Stimulated activated CD4-positive, alpha-beta T cell treated with anti-CD3 and anti-CD28 coated beads, Interleukin-4, amount 100 ng/mL, for 24 hours (primary cell): ENCODE data around the gene RFT1.

Experiments used
- DNase-seq: peaks from one replicate; pipeline ENCODE4 v3.0.0-alpha.2; 2020

RFT1 gene

DNA sequence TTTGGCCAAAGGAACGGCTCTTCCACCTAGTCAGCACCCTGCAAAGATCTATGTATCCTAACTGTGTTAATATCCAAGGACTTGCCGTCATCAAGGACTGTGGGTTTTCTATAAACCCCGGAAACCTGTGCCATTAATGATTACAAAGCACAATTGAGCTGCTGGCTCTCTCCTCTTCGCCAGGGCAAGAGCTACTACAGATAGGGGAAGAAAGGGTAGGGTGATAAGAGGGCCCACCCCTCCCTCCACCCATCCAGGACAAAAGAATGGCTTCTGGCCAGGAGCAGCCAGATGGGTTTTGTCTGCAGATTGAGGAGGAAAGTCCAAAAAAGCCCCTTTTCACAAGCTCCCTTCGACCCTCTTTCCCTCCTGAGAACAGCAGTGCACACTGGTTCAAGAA is 9.9 kb downstream of the RFT1 start:
- DNase-seq, result no peak

DNA sequence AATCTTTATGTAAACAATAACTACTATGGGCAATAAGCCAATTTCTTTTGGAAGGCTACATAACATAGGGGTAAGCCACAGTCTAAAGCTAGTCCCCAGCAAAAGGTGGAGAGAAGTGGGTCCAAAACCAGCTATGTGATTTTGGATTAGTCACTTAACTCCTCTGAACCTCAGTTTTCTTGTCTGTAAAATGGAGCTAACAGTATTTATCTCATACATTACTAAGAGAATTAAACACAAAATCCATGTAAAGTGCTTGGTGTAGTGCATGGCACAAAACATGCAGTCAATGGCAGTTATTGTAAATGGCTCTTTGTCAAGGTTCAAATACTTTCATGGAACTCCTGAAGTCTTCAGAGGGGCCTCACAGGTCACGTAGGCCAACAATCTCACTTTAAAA is 13.3 kb downstream of the RFT1 start:
- no peak for DNase-seq

DNA sequence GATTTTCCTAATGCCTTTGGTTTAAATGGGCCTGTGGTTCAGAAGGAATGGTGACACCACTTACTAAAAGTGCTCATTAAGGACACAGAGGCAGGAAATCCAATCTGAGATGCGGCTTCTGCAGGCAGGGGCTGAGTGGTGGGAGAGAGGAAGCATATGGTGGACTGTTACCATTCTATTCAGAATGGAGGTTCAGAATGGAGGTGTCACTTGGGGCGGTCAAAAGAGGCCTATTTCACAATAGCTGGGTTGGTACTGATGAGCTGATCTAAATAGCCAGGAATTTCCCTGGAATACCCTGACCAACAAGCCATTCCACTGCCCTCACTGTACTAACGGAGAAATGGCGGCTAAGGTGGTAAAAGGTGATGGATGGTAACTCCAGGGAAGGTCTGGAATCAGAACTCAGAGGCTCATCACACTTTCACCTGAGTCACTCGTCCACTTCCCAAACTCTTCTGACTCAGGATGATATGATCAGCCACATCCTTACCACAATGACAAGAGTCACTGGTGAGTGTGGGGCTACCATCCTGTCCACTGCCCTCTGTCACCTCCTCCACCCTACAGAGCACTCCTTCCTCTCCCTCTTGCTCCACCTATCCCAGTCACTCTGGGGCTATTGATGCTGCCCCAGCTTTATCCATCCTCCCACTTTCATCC is 15.7 kb downstream of the RFT1 start:
- peak; percentile 9 for DNase-seq

DNA sequence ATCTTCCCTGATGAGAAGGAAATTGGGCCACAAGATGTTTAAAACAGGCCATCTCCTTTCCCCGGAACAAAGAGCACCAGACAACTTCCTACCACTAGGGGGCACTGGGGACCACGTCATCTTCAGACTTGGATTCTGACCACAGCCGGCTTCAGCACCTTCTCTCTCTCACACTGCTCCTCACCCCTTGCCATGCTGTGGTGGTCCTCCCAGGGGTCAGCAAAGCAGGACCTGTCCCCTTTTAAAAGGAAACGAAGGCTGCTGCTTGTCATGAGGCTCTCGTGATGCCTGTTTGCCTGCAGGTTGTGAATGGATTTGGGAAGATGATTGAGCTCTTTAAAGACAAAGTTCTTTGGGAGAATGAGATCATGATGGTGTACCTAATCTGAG is 16.2 kb downstream of the RFT1 start:
- DNase-seq, result peak; percentile 86

DNA sequence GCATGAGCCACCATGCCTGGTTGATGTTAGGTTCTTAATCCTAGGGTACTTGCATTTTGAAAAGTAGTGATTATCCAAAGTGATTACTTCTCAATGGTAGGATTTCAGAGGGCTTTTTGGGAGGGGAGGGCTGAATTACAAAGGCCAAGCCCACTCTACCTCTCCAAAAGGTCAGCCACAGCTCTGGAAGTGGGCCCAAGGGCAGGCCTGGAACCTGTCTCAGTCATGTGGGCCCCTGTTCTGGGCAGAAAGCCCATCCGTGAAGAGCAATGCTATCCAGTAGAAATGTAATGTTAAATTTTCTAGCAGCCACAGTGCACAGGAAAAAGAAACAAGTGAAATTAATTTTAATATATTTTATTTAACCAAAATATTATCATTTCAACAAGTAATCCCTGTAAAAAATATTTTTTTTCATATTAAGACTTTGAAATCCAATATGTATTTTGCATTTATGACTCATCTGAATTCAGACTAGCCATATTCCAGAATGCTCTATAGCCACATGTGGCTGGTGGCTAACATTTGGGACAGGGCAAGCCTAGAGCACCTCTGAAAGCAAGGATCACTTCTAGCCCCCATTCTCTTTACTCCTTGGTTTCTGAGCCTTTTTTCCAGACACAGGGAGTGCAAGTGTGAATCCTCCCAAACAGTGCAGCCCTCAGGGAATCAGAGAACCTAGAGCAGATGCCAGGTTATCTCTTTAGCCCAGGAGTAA is 16.8 kb downstream of the RFT1 start:
- DNase-seq, result no peak

DNA sequence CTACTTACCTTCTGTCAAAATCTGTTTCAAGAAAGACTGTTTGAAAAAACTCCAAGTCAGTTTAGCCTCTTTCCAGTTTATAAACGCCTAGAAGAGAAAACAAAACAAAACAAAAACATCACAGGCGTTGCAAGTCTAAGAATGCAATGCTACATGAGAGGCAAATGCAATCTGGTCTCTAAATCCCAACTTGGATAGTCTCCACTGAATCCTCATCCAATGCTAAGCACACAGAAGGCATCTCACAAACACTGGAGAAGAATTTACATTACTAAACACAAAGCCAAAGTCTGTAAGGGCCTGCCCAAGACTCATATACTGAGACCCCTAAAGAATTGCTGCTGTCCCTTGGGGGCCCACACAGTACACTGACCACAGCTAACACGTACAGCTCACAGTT is 18.4 kb downstream of the RFT1 start:
- DNase-seq, result no peak

DNA sequence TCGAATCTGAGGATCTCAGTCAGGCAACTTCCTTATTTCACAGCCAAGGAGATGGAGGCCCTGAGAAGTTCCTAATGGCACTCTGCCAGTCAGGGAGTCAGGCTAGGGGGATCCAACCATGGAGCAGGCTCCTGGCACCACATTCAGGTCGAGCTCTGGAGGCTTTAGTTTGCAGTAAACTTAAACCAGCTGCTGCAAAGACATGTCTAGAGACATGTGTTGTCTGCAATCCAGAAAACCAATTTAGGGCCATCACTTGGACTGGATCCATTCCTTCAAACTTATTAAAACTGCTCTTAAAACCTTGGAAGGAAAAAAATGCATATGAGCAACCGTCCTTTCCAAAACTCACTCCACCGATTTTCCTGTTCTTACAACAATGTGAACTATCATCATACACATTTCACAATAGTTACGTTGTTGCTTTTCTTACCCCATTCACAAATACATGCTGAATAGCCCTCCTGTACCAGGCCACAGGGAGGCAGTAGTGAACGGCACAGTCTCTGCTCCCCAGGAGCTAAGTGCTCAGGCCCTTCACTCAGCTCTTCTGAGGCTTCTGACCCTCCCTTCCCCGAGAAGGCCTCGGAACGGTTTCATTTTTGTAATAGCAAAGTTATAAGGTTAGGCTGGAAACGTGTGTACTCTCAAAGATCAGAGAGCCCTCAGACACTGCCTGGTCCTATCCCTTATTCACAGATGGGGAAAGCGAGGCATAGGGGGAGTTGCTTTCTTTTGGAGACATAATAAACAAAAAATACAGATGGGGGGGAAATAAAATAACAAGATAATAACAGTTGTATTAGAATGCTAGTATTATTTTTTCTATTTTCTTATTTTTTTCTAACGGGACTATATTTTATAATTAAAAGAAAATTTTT is 20.1 kb downstream of the RFT1 start:
- DNase-seq, result peak; percentile 41

DNA sequence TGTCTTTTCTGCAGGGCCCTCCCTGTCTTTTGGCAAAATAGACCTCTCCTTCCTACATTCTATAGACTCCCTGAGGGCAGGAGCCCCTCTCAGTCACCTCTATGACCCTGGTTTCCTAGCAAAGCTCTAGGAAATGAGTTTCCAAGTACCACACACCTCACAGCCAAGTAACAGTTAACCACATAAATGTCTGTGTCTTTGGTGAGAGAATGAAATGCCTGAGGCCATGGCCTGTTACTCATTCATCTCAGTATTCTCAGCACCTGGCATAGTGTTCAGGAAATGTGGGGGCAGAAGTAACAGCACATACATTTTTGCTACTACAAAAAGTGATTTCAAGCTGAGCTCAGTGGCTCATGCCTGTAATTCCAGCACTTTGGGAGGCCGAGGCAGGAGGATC is 21.0 kb downstream of the RFT1 start:
- DNase-seq, result peak; percentile 17

DNA sequence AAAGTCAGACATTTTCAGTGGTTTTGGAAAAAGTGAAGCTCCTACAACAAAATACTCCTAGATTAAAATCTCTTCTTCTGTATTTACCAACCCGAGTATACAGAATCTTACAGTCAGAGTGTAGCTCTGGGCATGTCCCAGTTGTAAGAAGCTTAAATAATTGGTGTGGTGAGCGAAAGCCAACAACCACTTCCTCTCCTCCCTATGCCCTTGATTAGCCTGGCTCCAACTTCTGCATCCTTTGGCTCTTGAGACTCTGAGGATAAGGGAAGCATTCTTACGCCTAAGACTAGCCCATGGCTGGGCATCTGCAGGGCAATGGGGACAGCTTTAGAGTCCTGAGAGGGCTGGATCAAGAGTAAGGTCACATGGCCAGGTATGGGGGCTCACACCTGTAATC is 25.5 kb downstream of the RFT1 start:
- no peak for DNase-seq

DNA sequence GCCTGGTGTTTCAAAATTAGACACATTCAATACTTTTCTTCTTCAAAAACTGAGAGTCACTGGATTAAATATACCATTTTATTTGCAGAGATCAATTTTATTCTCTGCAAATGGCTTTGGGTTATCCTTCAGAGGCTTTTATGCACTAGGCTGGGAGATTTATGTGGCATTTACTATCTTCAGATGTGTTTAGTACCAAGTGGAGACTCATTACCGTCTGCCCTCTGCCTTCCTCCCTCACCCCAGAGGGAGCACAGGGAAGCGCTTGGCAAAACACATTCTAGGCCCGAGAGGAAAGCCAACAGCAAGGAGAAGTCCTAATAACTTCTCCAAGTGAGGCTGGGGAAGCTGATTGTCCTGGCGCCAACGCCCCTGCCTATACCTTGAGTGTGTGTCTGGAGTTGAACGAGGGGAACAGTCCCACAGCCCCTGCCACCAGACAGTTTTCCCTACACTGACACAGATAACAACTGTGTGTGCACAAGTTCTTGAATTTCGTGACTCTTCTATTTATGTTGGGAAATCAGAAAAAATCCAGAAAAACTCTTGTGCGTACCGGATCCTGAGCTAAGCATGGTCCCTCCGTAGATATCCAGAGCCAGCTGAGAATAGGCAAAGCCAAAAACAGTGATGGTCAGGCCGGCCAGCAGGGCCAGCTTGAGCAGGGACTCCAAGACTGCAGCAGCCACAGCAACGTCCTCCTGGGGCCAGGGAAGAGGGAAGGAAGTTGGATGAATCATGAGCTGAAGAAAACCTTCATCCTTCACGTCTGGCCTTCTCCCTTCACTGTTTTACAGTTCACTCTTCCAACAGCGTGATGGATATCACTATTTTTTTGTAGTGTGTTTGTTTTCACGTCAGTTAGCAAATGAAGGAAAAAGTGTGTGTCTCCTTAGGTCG is 26.6 kb downstream of the RFT1 start:
- DNase-seq, result no peak

DNA sequence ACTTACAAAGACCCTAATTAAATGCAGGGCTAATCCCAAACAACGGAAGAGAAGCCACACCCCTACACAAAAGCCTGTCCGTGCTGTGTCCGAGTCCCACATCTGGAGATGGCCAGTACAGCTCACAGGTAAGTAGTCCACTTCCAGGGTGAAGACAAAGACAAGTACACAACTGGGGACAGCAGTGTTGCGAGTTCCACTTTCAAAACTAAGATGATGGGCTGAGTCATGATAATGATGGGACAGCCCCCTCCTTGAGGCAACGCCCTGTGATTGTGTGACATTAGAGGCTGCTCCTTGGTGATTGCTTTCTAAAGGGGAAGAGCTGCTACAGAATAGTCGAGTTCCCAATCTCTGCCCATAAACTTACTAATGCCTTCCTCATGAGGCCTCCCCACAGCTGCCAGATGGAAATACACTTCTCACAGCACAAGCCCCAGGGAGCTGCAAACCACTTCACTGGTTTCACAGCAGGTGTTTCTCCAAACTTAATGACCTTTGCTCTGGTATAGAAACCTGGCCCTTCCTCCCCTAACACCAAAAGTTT is 27.6 kb downstream of the RFT1 start:
- peak; percentile 52 for DNase-seq

DNA sequence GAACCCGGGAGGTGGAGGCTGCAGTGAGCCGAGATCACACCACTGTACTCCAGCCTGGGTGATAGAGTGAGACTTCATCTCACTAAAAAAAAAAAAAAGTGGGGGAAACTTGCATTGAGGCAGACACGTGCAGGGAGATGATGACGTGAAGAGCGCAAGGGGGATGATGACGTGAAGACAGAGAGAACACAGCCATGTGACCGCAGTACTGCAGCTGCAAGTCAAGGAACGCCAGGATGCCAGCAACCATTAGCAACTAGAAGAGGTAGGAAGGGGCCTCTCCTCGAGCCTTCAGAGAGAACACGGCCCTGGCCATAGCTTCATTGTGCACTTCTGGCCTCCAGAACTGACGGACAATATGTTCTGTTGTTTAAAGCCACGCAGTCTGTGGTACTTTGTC is 28.3 kb downstream of the RFT1 start:
- no peak for DNase-seq

DNA sequence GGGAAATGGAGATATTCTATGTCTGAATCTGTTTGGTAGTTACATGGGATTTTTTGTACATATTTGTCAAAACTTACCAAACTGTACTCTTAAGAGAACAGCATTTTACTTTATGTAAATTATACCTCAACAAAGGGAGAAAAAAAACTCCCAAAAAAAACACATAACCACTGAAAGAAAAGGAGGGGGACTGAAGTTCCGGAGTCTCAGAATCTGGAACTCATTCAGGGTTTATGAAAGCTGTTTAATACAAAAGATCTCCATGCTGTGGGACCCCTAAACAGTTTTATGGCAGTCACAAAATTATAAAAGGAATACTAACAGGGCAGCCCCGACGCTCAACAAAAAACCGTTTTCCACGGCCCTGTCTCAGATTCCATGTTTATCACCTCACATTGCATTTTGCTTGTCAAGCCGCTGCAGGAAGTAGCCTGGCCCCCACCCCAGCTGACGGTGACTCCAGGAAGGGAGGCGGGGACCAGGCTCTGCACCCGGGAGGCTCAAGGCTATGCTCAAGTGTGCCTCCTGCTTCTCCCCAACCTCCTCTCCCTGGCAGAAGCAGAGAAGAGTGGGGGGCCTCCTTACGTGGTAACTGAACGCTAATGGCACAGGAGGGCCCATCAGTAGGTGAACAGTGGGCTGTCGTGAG is 29.3 kb downstream of the RFT1 start:
- no peak for DNase-seq

DNA sequence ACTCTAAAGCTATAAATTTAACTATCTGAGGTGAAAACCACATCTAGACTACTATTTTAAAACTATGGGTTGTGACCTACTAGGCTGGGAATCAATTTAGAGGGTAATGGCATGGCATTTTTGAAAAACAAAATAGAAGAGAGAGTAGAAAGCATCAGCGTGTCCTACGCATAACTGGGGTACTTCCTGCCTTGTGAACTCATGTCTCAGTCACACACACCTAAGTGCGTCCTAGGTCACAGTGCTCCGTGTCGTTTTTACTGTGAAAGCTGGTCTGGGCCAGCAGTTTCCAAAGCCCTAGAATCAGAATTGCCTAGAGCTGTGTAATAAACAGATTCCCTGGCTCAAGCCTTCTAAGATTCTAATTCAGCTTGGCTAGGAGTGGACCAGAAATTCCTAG is 32.3 kb downstream of the RFT1 start:
- no peak for DNase-seq

DNA sequence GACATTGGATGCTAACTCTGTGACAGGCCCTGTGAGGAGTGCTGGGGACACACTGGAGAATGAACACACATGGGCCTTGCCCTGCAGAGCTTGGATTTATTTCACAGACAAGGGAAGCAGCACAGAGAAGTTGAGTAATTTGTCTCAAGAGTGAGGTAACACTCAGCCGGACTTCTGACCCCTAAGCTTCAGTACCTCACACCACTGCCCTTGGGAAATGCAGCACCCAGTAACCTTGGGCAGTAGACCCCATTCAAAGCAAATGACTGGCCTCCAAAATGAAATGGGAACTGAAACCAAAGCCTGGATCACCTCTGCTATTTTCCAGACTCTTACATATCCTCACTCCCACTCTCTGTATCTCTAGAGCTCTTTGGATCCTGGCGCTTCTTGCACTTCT is 37.3 kb downstream of the RFT1 start:
- DNase-seq, result no peak

DNA sequence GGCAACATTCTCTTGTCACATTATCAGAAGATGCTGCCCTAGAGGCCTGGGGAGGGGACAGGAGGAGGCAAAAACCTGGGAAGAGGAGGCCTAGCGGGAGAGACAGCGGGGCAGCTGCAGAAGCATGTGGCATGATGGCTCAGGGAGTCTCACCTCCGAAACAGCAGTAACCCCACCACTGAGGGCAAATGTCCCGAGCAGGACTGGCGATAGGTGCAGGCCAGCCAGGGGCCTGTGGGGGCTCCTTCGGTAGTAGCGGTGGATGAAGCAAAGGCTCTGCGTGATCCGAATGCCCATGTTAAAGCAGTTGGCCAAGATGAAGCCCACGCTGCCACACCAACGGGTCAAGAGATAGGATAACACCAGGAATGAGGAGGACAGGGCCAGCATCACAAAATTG is 38.0 kb downstream of the RFT1 start:
- DNase-seq, result no peak

DNA sequence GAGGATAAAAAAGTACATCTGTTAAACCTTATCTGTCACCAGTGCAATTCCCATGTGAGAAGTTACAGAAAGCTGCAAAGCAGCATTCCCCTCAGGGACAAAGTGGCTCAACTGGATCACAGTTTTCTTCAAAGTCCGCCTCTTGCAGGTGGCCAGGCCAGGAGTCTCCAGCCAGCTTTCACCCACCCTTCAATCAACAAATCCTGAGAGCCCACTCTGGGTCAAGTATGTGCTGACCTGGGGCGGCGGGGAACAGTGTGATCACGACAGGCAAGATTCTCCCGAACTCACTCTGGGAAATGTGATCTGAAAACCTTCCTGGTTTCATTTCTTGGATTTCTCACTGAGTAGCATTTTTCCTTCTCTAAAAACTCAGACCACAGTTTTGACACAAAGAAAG is 39.2 kb downstream of the RFT1 start:
- DNase-seq, result no peak

DNA sequence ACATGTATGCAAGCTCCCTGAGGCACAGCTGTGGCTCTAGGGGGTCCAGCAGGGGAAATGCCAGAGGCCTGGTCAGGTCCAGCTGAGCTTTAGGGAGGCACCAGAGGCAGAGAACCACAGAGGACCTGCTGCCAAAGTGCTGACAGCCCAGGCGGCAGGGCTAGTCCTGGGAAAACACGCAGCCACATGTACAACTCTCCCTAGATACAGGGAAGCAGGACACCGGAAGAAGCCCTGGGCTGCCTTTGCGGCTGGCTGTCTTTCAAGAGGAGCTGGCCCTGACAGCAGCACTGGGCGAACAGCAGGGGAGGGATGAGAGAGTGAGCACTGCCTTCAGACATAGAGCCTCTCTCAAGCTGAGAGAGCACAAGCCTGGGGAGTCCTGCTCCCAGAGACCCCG is 40.7 kb downstream of the RFT1 start:
- DNase-seq, result no peak

DNA sequence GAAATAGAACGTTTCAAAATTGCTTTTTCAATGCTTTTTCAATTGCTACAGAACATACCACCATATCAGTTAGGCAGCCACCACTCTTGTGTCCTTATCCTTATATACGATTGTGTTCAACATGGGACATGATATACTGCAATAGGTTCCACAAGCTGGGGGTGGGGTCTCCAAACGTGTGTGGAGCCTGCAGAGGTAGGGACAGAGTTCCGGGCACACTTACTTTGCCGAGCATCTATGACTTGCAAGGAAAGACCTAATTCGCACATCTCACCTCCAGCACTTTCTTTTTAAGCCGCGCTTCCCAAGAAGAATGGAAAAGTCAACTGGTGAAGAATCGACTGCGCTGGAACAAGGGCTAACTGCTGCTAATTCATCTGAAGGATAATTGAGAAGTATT is 44.8 kb downstream of the RFT1 start:
- DNase-seq, result no peak

DNA sequence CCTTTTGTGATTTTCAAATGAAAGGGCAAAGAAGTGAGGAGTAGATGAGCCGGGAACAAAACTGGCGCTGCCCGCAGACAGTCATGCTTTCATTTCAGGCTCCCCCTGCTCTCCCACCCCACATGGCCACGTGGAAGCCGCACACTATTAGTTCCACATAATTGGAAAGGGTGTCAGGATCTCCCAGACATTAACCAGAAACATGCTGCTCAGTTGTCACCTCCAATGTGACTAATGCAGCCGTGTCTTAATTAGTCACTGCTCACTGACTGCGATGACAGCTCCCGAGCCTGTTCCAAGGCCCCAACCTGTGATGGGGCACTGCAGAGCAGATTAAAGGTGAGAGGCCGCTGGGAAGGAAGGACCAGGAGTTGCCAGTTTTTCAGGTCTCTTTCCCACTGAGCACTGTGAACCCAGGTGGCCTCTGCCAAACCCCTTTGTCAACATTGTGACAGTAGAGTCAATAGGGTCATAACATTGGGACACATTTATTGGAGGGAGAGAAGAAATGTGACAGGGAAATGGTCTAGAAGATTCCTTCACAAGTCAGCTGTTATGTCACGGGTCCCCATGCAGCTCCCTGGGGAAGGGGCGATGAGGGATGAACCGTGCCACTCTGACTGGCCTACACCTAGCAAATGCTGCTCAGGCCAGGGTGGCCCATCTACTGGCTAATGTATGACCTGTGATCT is 45.8 kb downstream of the RFT1 start:
- DNase-seq, result no peak

DNA sequence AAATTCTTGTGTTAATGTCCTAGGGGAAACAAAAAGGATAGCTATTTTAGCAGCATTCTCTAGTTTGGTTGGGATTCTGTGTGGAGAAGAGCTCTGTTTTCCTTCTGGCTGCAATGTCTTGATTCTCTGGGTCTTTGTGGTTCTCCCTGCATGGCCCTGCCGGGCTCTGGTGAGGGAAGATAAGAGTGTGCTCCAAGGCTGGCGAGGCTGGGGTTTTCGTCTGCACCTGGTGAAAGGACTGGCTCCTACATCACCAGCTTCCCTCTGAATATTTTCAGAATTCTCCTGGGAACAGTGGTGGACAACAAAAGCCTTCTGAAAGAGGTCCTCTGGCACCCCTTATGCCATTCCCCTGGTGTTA is 46.3 kb downstream of the RFT1 start:
- DNase-seq, result no peak

DNA sequence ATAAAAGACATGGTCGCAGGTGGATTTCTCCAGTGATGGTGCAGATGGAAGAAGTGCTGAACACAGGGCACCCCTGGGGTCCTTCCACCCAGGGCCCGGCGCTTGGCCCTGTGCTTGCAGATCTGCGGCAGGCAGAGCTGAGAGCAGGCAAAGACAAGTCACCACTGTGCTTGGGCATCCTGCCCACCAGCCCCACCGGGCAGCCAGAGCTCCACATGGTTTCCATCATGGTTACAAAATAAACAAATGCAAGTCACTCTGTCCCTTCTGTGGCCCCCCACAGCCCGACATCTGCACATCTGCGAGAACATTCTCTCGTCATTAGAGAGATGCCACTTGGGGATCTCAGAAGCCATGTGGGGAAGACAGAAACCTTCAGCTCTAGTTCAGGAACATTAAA is 46.7 kb downstream of the RFT1 start:
- DNase-seq, result no peak
